ENCODE measurements around the gene ANKFN1. TPM values are rescaled to one million over a fixed set of nuclear protein-coding genes. Genes with fewer than 3 reads are reported as not detected.

ANKFN1 gene
- total RNA-seq, 1 donor from 2014 or later = not detected

DNA sequence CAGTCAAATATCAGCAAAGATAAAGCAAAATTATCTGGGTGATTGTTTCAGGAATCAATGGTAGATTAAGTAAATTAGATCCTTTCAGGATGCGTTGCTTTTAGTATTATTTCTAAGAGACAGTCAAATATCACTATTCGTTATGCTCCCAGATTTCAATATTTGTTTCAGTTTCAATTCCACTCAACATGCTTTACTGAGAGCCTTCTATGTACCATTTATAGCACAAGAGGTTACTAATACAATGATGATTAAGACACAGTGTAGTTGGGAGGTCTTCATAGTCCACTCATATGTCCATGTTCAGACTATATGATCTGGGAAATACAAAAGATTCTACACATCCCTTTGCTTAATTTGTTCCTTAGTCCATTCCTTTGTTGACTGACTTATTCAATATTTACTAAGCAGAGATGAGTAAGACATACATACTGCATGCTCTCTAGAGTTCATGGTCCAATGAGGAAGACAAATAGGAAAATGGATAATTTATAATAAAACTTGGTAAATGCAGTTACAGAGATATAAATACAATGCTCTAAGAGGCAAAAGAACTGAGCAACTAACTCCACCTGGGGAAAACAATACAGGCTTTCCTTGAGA, 352.0 kb downstream of the ANKFN1 start:
- no peak for DNase-seq (ENCODE audit: low spot score)
- Histone ChIP-seq H3K27me3 (no peaks in the 10 kb centered on the region), H3K36me3 (no peaks in the 10 kb centered on the region), H3K9ac (no peak overlapping the region), H3K79me2 (ENCODE audit: low read depth) (no peaks in the 10 kb centered on the region), H4K20me1 (ENCODE audit: low read depth) (no peaks in the 10 kb centered on the region), H2AFZ (replicated peaks) (no peak overlapping the region), H3K4me1 (peaks cover 9% of the 10 kb centered on the region), H3F3A (ENCODE audit: low read depth) (no peaks in the 10 kb centered on the region), H3K9me3 (ENCODE audit: low read depth) (no peaks in the 10 kb centered on the region), H3K4me3 (no peak overlapping the region), H3K4me2 (no peak overlapping the region), H3K27ac (no peak overlapping the region)
- no peak overlapping the region for H3K4me3 Mint-ChIP-seq
- no peaks in the 10 kb centered on the region for H3K9me3 Mint-ChIP-seq
- no peak overlapping the region for H3K27ac Mint-ChIP-seq
- H3K36me3 Mint-ChIP-seq = no peaks in the 10 kb centered on the region
- H3K4me1 Mint-ChIP-seq = peaks cover 2% of the 10 kb centered on the region
- TF ChIP-seq EZH2 (IDR thresholded peaks at IDR 0.05) (no peak), EZH2phosphoT487 (IDR thresholded peaks at IDR 0.05) (no peak)
- TF ChIP-seq, protein P1, sequence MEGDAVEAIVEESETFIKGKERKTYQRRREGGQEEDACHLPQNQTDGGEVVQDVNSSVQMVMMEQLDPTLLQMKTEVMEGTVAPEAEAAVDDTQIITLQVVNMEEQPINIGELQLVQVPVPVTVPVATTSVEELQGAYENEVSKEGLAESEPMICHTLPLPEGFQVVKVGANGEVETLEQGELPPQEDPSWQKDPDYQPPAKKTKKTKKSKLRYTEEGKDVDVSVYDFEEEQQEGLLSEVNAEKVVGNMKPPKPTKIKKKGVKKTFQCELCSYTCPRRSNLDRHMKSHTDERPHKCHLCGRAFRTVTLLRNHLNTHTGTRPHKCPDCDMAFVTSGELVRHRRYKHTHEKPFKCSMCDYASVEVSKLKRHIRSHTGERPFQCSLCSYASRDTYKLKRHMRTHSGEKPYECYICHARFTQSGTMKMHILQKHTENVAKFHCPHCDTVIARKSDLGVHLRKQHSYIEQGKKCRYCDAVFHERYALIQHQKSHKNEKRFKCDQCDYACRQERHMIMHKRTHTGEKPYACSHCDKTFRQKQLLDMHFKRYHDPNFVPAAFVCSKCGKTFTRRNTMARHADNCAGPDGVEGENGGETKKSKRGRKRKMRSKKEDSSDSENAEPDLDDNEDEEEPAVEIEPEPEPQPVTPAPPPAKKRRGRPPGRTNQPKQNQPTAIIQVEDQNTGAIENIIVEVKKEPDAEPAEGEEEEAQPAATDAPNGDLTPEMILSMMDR (IDR thresholded peaks at IDR 0.05) = no peak
- H3K27me3 Mint-ChIP-seq (ENCODE audit: insufficient read depth, low read depth) = peaks cover 2% of the 10 kb centered on the region

DNA sequence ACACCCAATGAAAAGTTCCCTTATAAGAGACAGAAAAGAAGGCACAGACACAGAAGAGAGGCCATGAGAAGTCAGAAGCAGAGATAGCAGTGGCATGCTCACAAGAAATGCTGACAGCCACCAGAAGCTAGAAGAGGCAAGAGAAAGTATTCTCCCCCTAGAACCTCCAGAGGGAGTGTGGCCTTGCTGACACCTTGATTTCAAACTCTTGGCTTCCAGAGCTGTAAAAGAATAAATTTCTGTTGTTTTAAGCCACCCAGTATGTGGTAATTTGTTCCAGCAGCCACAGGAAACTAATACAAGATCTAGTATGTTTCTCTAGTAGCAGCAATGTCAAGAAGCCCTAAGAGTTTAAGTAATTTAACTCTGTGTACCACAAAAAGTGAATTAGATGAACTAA, 353.1 kb downstream of the ANKFN1 start:
- Histone ChIP-seq H3K79me2 (ENCODE audit: low read depth) (no peaks in the 10 kb centered on the region), H3K9me3 (ENCODE audit: low read depth) (no peaks in the 10 kb centered on the region), H3K4me3 (no peak overlapping the region), H3K4me2 (no peak overlapping the region), H3K27me3 (no peaks in the 10 kb centered on the region), H3K27ac (no peak overlapping the region), H4K20me1 (ENCODE audit: low read depth) (no peaks in the 10 kb centered on the region), H3K4me1 (peaks cover 9% of the 10 kb centered on the region), H3K36me3 (no peaks in the 10 kb centered on the region), H2AFZ (replicated peaks) (no peak overlapping the region), H3K9ac (no peak overlapping the region), H3F3A (ENCODE audit: low read depth) (no peaks in the 10 kb centered on the region)
- Mint-ChIP-seq H3K36me3 (no peaks in the 10 kb centered on the region), H3K4me3 (no peak overlapping the region), H3K27ac (no peak overlapping the region), H3K9me3 (no peaks in the 10 kb centered on the region), H3K27me3 (ENCODE audit: insufficient read depth, low read depth) (peaks cover 2% of the 10 kb centered on the region), H3K4me1 (peaks cover 2% of the 10 kb centered on the region)
- no peak for TF ChIP-seq EZH2 (IDR thresholded peaks at IDR 0.05)
- TF ChIP-seq, protein P1 (IDR thresholded peaks at IDR 0.05) = no peak
- DNase-seq (ENCODE audit: low spot score) = no peak

DNA sequence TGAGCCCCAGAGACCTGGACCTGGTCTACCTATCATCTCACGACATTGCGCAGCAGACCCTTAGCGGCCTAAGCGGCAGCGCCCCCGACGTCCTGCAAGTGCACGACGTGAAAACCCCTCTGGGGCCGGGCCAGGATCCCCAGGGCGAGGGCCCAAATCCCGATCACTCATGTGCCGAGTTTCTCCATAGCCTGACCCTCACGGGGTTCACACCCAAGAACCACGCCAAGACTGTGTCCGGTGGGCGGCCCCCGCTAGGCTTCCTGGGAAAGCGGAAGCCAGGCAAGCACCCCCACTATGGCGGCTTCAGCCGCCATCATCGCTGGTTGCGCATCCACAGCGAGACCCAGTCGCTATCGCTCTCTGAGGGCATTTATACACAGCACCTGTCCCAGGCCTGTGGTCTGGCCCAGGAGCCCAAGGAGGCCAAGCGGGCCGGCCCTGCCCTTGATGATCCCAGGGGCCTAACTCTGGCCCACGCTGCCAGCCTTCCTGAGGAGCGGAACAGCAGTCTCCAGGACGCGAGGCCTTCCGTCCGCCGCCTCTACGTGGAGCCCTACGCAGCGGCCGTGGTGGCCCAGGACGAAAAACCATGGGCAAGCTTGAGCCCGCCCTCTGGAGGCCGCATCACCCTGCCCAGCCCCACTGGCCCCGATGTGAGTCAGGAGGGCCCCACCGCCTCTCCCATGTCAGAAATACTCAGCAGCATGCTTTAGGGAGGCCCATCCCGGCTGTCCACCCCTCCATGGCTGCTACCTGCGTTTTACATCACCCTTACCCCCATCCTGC, 357.5 kb downstream of the ANKFN1 start:
- Histone ChIP-seq H2AFZ (replicated peaks) (no peak overlapping the region), H3K27me3 (no peaks in the 10 kb centered on the region), H3K4me2 (no peak overlapping the region), H3K4me3 (no peak overlapping the region), H3K36me3 (no peaks in the 10 kb centered on the region), H3K9me3 (ENCODE audit: low read depth) (no peaks in the 10 kb centered on the region), H4K20me1 (ENCODE audit: low read depth) (no peaks in the 10 kb centered on the region), H3K79me2 (ENCODE audit: low read depth) (no peaks in the 10 kb centered on the region), H3F3A (ENCODE audit: low read depth) (no peaks in the 10 kb centered on the region), H3K27ac (no peak overlapping the region), H3K4me1 (no peaks in the 10 kb centered on the region), H3K9ac (no peak overlapping the region)
- Mint-ChIP-seq H3K4me3 (no peak overlapping the region), H3K36me3 (no peaks in the 10 kb centered on the region), H3K9me3 (no peaks in the 10 kb centered on the region), H3K4me1 (peaks cover 2% of the 10 kb centered on the region), H3K27ac (no peak overlapping the region), H3K27me3 (ENCODE audit: insufficient read depth, low read depth) (peaks cover 2% of the 10 kb centered on the region)
- TF ChIP-seq EZH2phosphoT487 (IDR thresholded peaks at IDR 0.05) (no peak), EZH2 (IDR thresholded peaks at IDR 0.05) (no peak)
- TF ChIP-seq, protein P1 (IDR thresholded peaks at IDR 0.05) = no peak
- DNase-seq (ENCODE audit: low spot score) = no peak
